ENCODE data around the gene PRKD3.

DNA sequence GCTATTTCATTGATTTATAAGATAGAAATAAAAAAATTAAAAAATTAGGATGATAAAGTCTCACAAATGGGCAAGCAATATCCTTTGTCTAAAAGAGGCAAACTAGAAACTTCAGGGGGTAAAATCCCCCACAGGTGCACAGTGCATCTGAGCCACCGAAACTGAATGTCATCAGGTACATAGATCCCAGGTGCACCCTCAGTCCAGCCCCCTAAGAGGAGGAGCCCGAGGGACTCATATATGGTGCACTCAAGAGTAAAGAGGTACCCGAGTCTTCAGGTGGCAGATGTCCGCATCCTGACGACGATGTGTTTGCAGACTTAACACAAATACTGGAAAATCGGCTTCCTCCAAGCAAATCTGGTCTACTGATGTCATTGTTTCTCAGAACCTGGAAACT lies 31.1 kb upstream of the PRKD3 start:
- TF ChIP-seq, protein P1, sequence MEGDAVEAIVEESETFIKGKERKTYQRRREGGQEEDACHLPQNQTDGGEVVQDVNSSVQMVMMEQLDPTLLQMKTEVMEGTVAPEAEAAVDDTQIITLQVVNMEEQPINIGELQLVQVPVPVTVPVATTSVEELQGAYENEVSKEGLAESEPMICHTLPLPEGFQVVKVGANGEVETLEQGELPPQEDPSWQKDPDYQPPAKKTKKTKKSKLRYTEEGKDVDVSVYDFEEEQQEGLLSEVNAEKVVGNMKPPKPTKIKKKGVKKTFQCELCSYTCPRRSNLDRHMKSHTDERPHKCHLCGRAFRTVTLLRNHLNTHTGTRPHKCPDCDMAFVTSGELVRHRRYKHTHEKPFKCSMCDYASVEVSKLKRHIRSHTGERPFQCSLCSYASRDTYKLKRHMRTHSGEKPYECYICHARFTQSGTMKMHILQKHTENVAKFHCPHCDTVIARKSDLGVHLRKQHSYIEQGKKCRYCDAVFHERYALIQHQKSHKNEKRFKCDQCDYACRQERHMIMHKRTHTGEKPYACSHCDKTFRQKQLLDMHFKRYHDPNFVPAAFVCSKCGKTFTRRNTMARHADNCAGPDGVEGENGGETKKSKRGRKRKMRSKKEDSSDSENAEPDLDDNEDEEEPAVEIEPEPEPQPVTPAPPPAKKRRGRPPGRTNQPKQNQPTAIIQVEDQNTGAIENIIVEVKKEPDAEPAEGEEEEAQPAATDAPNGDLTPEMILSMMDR (IDR thresholded peaks at IDR 0.05; ENCODE audit: extremely low read depth in 1 of 2, insufficient read depth in 1 of 2, low read depth in 1 of 2, low read length in 2 of 2), result no peak
- no peak for TF ChIP-seq EZH2 (IDR thresholded peaks at IDR 0.05; ENCODE audit: borderline replicate concordance, low read depth, low read length, severe bottlenecking)
- no peak for TF ChIP-seq POLR2A (IDR thresholded peaks at IDR 0.05; ENCODE audit: low read depth, low read length)
- TF ChIP-seq POLR2AphosphoS5 (IDR thresholded peaks at IDR 0.05; ENCODE audit: insufficient read depth, low read depth, low read length), result no peak
- TF ChIP-seq MYC (IDR thresholded peaks at IDR 0.05; ENCODE audit: low read depth, low read length), result no peak
- TF ChIP-seq GATA2 (IDR thresholded peaks at IDR 0.05; ENCODE audit: insufficient read depth, insufficient read length, low read depth, low read length), result no peak
- TF ChIP-seq FOS (IDR thresholded peaks at IDR 0.05; ENCODE audit: borderline replicate concordance, insufficient read depth, low read length), result no peak
- TF ChIP-seq, protein P2, sequence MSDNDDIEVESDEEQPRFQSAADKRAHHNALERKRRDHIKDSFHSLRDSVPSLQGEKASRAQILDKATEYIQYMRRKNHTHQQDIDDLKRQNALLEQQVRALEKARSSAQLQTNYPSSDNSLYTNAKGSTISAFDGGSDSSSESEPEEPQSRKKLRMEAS (IDR thresholded peaks at IDR 0.05; ENCODE audit: insufficient read depth, insufficient read length), result no peak
